NCI-H2196 (cell line): ENCODE measurements around the gene FAM114A2.
A peak's percentile ranks its signal among the peaks of the same experiment; 100 is the strongest.

Experiments
- DNase-seq: peaks from one replicate; lab custom pipeline; 2025; ENCODE audit not compliant: unreplicated experiment; lab: John Stamatoyannopoulos, UW

FAM114A2 gene

GRCh38 chr5:153987301-153987700 lies 51.4 kb downstream of the FAM114A2 start:
- DNase-seq = no peak

- DNase-seq = no peak
Observed at GRCh38 chr5:153985498-153985897, 53.2 kb downstream of the FAM114A2 start.

GRCh38 chr5:153983885-153984284 lies 54.8 kb downstream of the FAM114A2 start:
- no peak for DNase-seq

- DNase-seq = no peak
Observed at GRCh38 chr5:153981905-153982605, 56.7 kb downstream of the FAM114A2 start.

GRCh38 chr5:153979028-153979783 lies 59.5 kb downstream of the FAM114A2 start:
- DNase-seq = no peak

- DNase-seq = no peak
Observed at GRCh38 chr5:153974813-153975163, 63.9 kb downstream of the FAM114A2 start.

GRCh38 chr5:153974131-153974812 lies 64.4 kb downstream of the FAM114A2 start:
- DNase-seq = peak; percentile 64

GRCh38 chr5:153972240-153972639 lies 66.5 kb downstream of the FAM114A2 start:
- DNase-seq = no peak

- no peak for DNase-seq
Observed at GRCh38 chr5:153970496-153970895, 68.2 kb downstream of the FAM114A2 start.

- no peak for DNase-seq
Observed at GRCh38 chr5:153969563-153969895, 69.2 kb downstream of the FAM114A2 start.

GRCh38 chr5:153968761-153969562 lies 69.7 kb downstream of the FAM114A2 start:
- no peak for DNase-seq

- DNase-seq = peak; percentile 84
Observed at GRCh38 chr5:153964880-153965645, 73.6 kb downstream of the FAM114A2 start.

- DNase-seq = no peak
Observed at GRCh38 chr5:153964191-153964879, 74.4 kb downstream of the FAM114A2 start.

GRCh38 chr5:153960269-153961215 lies 78.2 kb downstream of the FAM114A2 start:
- no peak for DNase-seq

- no peak for DNase-seq
Observed at GRCh38 chr5:153959134-153959957, 79.4 kb downstream of the FAM114A2 start.

- no peak for DNase-seq
Observed at GRCh38 chr5:153957205-153957604, 81.5 kb downstream of the FAM114A2 start.

GRCh38 chr5:153953411-153953810 lies 85.3 kb downstream of the FAM114A2 start:
- no peak for DNase-seq

GRCh38 chr5:153952893-153953292 lies 85.8 kb downstream of the FAM114A2 start:
- no peak for DNase-seq
